Measurements from ENCODE around the gene SPAG16.

The SPAG16 gene

GRCh38 chr2:214006601-214007000 lies 722.3 kb downstream of the SPAG16 start:
- Histone ChIP-seq H3K4me1 (ENCODE audit: control insufficient read depth, insufficient read depth, low read length) (0 out of 2 replicates have a peak, but pooled peaks cover 3% of the 10 kb centered on the region), H3K36me3 (ENCODE audit: control insufficient read depth in 2 of 2, insufficient read depth in 1 of 2, low read length in 2 of 2) (no peaks in the 10 kb centered on the region), H3K9me3 (ENCODE audit: control insufficient read depth, insufficient read depth, low read depth, low read length) (no peaks in the 10 kb centered on the region), H3K27ac (ENCODE audit: extremely low read depth, low read depth, low read length) (no peak overlapping the region), H3K4me3 (ENCODE audit: low read depth, low read length) (no peak overlapping the region)
- ChIA-PET POLR2A (no interaction called here), CTCF (no interaction called here)
- no peak for TF ChIP-seq ZNF341 (tag by site-specific recombination; IDR thresholded peaks at IDR 0.05; ENCODE audit: low read depth)
- no peak for TF ChIP-seq ATF2 (tag by site-specific recombination; IDR thresholded peaks at IDR 0.05; ENCODE audit: low read depth)
- no peak for TF ChIP-seq ZBTB44 (tag by site-specific recombination; IDR thresholded peaks at IDR 0.05)
- TF ChIP-seq, protein P1, sequence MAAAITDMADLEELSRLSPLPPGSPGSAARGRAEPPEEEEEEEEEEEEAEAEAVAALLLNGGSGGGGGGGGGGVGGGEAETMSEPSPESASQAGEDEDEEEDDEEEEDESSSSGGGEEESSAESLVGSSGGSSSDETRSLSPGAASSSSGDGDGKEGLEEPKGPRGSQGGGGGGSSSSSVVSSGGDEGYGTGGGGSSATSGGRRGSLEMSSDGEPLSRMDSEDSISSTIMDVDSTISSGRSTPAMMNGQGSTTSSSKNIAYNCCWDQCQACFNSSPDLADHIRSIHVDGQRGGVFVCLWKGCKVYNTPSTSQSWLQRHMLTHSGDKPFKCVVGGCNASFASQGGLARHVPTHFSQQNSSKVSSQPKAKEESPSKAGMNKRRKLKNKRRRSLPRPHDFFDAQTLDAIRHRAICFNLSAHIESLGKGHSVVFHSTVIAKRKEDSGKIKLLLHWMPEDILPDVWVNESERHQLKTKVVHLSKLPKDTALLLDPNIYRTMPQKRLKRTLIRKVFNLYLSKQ (tag by site-specific recombination; IDR thresholded peaks at IDR 0.05; ENCODE audit: borderline replicate concordance), result no peak
- TF ChIP-seq ZNF843 (tag by site-specific recombination; IDR thresholded peaks at IDR 0.05), result no peak
- TF ChIP-seq RBAK (tag by site-specific recombination; IDR thresholded peaks at IDR 0.05), result no peak
- TF ChIP-seq TSHZ1 (tag by site-specific recombination; IDR thresholded peaks at IDR 0.05; ENCODE audit: borderline replicate concordance), result no peak
- TF ChIP-seq ZNF24 (tag by site-specific recombination; IDR thresholded peaks at IDR 0.05), result no peak
- no peak for TF ChIP-seq ZNF280D (tag by site-specific recombination; IDR thresholded peaks at IDR 0.05)
- no peak for TF ChIP-seq WT1 (tag by site-specific recombination; IDR thresholded peaks at IDR 0.05)
- TF ChIP-seq ZSCAN16 (tag by site-specific recombination; IDR thresholded peaks at IDR 0.05), result no peak
- TF ChIP-seq MZF1 (tag by site-specific recombination; IDR thresholded peaks at IDR 0.05; ENCODE audit: borderline replicate concordance), result no peak
- no peak for TF ChIP-seq SALL2 (tag by site-specific recombination; IDR thresholded peaks at IDR 0.05; ENCODE audit: borderline replicate concordance)

DNA sequence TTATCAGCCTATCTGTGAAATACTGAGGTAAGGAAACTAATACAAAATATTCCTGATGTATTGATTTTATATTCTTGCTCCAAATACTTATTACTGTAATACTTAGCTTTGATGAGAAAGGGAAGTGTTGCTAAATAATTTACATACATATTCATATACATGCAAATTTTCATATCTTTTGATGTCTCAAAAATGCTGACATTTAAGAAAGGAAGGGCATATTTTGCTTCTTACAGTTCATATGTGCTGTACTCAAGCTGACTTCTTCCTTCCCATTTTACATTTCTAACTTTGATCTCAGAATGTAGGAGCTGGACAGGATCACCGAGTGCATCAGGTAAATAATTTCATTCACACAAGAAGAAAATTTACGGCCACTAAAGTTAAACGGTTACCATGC lies 727.4 kb downstream of the SPAG16 start:
- Histone ChIP-seq H3K4me1 (ENCODE audit: control insufficient read depth, insufficient read depth, low read length) (0 out of 2 replicates have a peak, but pooled peaks cover 3% of the 10 kb centered on the region), H3K4me3 (ENCODE audit: low read depth, low read length) (no peak overlapping the region), H3K27ac (ENCODE audit: extremely low read depth, low read depth, low read length) (no peak overlapping the region), H3K9me3 (ENCODE audit: control insufficient read depth, insufficient read depth, low read depth, low read length) (no peaks in the 10 kb centered on the region), H3K36me3 (ENCODE audit: control insufficient read depth in 2 of 2, insufficient read depth in 1 of 2, low read length in 2 of 2) (no peaks in the 10 kb centered on the region)
- POLR2A ChIA-PET, result no interaction called here
- CTCF ChIA-PET, result no interaction called here
- TF ChIP-seq ZNF37A (tag by site-specific recombination; IDR thresholded peaks at IDR 0.05) (no peak), ZNF510 (tag by site-specific recombination; IDR thresholded peaks at IDR 0.05; ENCODE audit: insufficient replicate concordance) (no peak), ZBTB1 (tag by site-specific recombination; IDR thresholded peaks at IDR 0.05) (no peak), ZNF394 (tag by site-specific recombination; IDR thresholded peaks at IDR 0.05; ENCODE audit: borderline replicate concordance) (no peak), ZNF341 (tag by site-specific recombination; IDR thresholded peaks at IDR 0.05; ENCODE audit: low read depth) (no peak), REST (tag by site-specific recombination; IDR thresholded peaks at IDR 0.05) (no peak), ZNF580 (tag by site-specific recombination; IDR thresholded peaks at IDR 0.05) (no peak)
